ENCODE results near the gene RAB13. TPM values are rescaled to one million over a fixed set of nuclear protein-coding genes. Genes with fewer than 3 reads are reported as not detected.
"Not testable (repeated sequence)": the region's sequence is repeated elsewhere in the genome, so short reads cannot be mapped to it uniquely, and the experiment has no call there.

The RAB13 gene
- total RNA-seq, 1 experiment from 2014 or later: 122 TPM

DNA sequence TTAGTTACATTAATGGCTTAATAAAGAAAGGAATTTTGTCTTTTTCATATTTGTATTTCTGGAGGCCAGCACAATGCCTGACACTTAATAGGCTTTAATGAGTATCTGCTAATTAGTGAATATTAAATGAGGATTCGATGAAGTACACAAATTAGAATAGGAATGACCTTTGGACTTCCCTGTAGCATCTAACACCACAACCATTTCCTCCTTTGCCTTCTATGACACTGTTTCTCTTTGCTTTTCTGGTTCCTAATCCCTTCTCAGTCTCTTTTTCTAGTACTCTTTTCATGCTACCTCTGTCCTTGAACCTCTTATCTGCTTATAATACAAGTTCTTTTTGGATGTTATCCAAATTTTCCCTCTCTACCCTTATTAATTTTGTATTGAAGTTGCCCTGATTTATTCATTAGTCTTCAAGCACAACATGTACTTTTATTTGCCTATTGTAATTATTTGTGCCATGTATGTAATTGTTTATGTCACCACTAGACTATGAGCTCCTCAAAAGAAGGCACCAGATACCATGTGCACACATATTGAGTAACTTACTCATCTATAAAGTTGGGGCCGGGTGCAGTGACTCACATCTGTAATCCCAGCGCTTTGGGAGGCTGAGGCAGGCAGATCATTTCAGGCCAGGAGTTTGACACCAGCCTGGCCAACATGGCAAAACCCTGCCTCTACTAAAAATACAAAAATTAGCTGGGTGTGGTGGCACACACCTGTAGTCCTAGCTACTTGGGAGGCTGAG is 28.2 kb upstream of the RAB13 start:
- Histone ChIP-seq H3K4me2 (ENCODE audit: insufficient read depth, insufficient read length, low read length) (no peak overlapping the region), H2AK5ac (ENCODE audit: insufficient read length, low read length) (no peak overlapping the region), H3K79me1 (ENCODE audit: insufficient read depth, low read depth, low read length, poor library complexity, severe bottlenecking) (no peaks in the 10 kb centered on the region), H3K56ac (ENCODE audit: insufficient read length, low read depth, low read length) (no peak overlapping the region), H2BK120ac (ENCODE audit: low read depth, low read length, poor library complexity, severe bottlenecking) (no peak overlapping the region), H4K91ac (ENCODE audit: insufficient read length, low read depth, low read length) (no peak overlapping the region), H3K4me1 (ENCODE audit: insufficient read depth, low read length) (no peaks in the 10 kb centered on the region), H3K9ac (ENCODE audit: extremely low read depth, insufficient read length, low read length) (no peak overlapping the region), H3K4ac (ENCODE audit: low read depth, low read length) (no peak overlapping the region), H3K27ac (ENCODE audit: insufficient read length, low read depth, low read length) (no peak overlapping the region), H4K5ac (ENCODE audit: insufficient read length, low read depth, low read length) (no peak overlapping the region), H2AFZ (ENCODE audit: low read length) (no peak overlapping the region), H2BK5ac (ENCODE audit: insufficient read length, low read length) (no peak overlapping the region), H2BK15ac (ENCODE audit: low read depth, low read length) (no peak overlapping the region), H3K27me3 (ENCODE audit: insufficient read depth, low read length) (no peaks in the 10 kb centered on the region), H2BK12ac (ENCODE audit: insufficient read length, low read depth, low read length) (no peak overlapping the region), H3K79me2 (ENCODE audit: insufficient read depth, low read length) (no peaks in the 10 kb centered on the region), H2BK20ac (ENCODE audit: low read depth, low read length, poor library complexity, severe bottlenecking) (no peak overlapping the region), H3K18ac (ENCODE audit: insufficient read length, low read depth, low read length) (no peak overlapping the region), H4K20me1 (ENCODE audit: control insufficient read depth, insufficient read depth, insufficient read length) (no peaks in the 10 kb centered on the region), H3K14ac (ENCODE audit: insufficient read depth, low read length) (no peak overlapping the region), H3T11ph (ENCODE audit: low read length) (no peak overlapping the region), H3K23ac (ENCODE audit: insufficient read length, low read depth, low read length) (no peak overlapping the region), H3K9me3 (ENCODE audit: control insufficient read depth, low read depth, low read length) (no peaks in the 10 kb centered on the region), H4K8ac (replicated peaks; ENCODE audit: insufficient read length, low read depth, low read length) (no peak overlapping the region), H3K23me2 (ENCODE audit: insufficient read length, low read depth, low read length, poor library complexity, severe bottlenecking) (no peaks in the 10 kb centered on the region)
- Mint-ChIP-seq H3K36me3 (ENCODE audit: insufficient read depth in 1 of 3, low read depth in 3 of 3) (no peaks in the 10 kb centered on the region), H3K4me1 (no peaks in the 10 kb centered on the region), H3K9me3 (no peaks in the 10 kb centered on the region), H3K4me3 (no peak overlapping the region), H3K27me3 (ENCODE audit: low read depth) (no peaks in the 10 kb centered on the region), H3K27ac (no peak overlapping the region)
- TF ChIP-seq, protein P1, sequence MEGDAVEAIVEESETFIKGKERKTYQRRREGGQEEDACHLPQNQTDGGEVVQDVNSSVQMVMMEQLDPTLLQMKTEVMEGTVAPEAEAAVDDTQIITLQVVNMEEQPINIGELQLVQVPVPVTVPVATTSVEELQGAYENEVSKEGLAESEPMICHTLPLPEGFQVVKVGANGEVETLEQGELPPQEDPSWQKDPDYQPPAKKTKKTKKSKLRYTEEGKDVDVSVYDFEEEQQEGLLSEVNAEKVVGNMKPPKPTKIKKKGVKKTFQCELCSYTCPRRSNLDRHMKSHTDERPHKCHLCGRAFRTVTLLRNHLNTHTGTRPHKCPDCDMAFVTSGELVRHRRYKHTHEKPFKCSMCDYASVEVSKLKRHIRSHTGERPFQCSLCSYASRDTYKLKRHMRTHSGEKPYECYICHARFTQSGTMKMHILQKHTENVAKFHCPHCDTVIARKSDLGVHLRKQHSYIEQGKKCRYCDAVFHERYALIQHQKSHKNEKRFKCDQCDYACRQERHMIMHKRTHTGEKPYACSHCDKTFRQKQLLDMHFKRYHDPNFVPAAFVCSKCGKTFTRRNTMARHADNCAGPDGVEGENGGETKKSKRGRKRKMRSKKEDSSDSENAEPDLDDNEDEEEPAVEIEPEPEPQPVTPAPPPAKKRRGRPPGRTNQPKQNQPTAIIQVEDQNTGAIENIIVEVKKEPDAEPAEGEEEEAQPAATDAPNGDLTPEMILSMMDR (conservative IDR thresholded peaks at IDR 0.05): no peak
- no CpG with 5 or more reads among the region's 3 CpGs for WGBS (ENCODE audit: extremely low coverage, insufficient read length, low lambda C conversion rate)
- DNase-seq: no peak

DNA sequence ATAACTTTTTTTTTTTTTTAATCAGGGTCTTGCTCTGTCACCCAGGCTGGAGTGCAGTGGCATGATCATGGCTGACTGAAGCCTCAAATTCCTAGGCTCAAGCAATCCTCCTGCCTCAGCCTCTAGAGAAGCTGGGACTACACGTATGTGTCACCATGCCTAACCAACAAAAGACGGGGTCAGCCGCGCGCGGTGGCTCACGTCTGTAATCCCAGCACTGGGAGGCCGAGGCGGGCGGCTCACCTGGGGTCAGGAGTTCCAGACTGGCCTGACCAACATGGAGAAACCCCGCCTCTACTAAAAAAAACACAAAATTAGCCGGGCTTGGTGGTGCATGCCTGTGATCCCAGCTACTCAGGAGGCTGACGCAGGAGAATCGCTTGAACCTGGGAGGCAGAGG is 26.4 kb upstream of the RAB13 start:
- H2AFZ ChIP-seq (ENCODE audit: low read length); H2AK5ac ChIP-seq (ENCODE audit: insufficient read length, low read length); H3K27me3 ChIP-seq (ENCODE audit: insufficient read depth, low read length); H3K23me2 ChIP-seq (ENCODE audit: insufficient read length, low read depth, low read length, poor library complexity, severe bottlenecking); H2BK12ac ChIP-seq (ENCODE audit: insufficient read length, low read depth, low read length); H3K14ac ChIP-seq (ENCODE audit: insufficient read depth, low read length); H4K8ac ChIP-seq (replicated peaks; ENCODE audit: insufficient read length, low read depth, low read length); H3K4me2 ChIP-seq (ENCODE audit: insufficient read depth, insufficient read length, low read length); H3K27ac ChIP-seq (ENCODE audit: insufficient read length, low read depth, low read length); H4K91ac ChIP-seq (ENCODE audit: insufficient read length, low read depth, low read length); H3K4me1 Mint-ChIP-seq; H3K79me1 ChIP-seq (ENCODE audit: insufficient read depth, low read depth, low read length, poor library complexity, severe bottlenecking); DNase-seq; H3K9me3 ChIP-seq (ENCODE audit: control insufficient read depth, low read depth, low read length); H2BK20ac ChIP-seq (ENCODE audit: low read depth, low read length, poor library complexity, severe bottlenecking); H3K18ac ChIP-seq (ENCODE audit: insufficient read length, low read depth, low read length); H3K4me1 ChIP-seq (ENCODE audit: insufficient read depth, low read length); H3K4ac ChIP-seq (ENCODE audit: low read depth, low read length); H3K27ac Mint-ChIP-seq; H3K9me3 Mint-ChIP-seq; H3K9ac ChIP-seq (ENCODE audit: extremely low read depth, insufficient read length, low read length); H3K23ac ChIP-seq (ENCODE audit: insufficient read length, low read depth, low read length); H2BK5ac ChIP-seq (ENCODE audit: insufficient read length, low read length); H3K4me3 Mint-ChIP-seq; H3T11ph ChIP-seq (ENCODE audit: low read length); H2BK15ac ChIP-seq (ENCODE audit: low read depth, low read length); H4K5ac ChIP-seq (ENCODE audit: insufficient read length, low read depth, low read length); H3K79me2 ChIP-seq (ENCODE audit: insufficient read depth, low read length); H3K36me3 Mint-ChIP-seq (ENCODE audit: insufficient read depth in 1 of 3, low read depth in 3 of 3); H4K20me1 ChIP-seq (ENCODE audit: control insufficient read depth, insufficient read depth, insufficient read length); H3K56ac ChIP-seq (ENCODE audit: insufficient read length, low read depth, low read length); H3K27me3 Mint-ChIP-seq (ENCODE audit: low read depth); H2BK120ac ChIP-seq (ENCODE audit: low read depth, low read length, poor library complexity, severe bottlenecking): not testable (repeated sequence)
- WGBS (ENCODE audit: extremely low coverage, insufficient read length, low lambda C conversion rate): no CpG with 5 or more reads among the region's 14 CpGs

Data from H9 (cell line).